ENCODE results near the gene STOM. TPM values are rescaled to one million over a fixed set of nuclear protein-coding genes. Genes with fewer than 3 reads are reported as not detected.

STOM gene
- total RNA-seq, 1 experiment from 2014 or later: 45.8 TPM

GRCh38 chr9:121349009-121349408 is 21.0 kb downstream of the STOM start:
- peak; percentile 20 for DNase-seq (ENCODE audit: low read depth)

GRCh38 chr9:121348221-121348620 is 21.8 kb downstream of the STOM start:
- DNase-seq (ENCODE audit: low read depth): no peak

GRCh38 chr9:121345070-121345469 is 25.0 kb downstream of the STOM start:
- no peak for DNase-seq (ENCODE audit: low read depth)

GRCh38 chr9:121344184-121344583 is 25.9 kb downstream of the STOM start:
- DNase-seq (ENCODE audit: low read depth): no peak

DNA sequence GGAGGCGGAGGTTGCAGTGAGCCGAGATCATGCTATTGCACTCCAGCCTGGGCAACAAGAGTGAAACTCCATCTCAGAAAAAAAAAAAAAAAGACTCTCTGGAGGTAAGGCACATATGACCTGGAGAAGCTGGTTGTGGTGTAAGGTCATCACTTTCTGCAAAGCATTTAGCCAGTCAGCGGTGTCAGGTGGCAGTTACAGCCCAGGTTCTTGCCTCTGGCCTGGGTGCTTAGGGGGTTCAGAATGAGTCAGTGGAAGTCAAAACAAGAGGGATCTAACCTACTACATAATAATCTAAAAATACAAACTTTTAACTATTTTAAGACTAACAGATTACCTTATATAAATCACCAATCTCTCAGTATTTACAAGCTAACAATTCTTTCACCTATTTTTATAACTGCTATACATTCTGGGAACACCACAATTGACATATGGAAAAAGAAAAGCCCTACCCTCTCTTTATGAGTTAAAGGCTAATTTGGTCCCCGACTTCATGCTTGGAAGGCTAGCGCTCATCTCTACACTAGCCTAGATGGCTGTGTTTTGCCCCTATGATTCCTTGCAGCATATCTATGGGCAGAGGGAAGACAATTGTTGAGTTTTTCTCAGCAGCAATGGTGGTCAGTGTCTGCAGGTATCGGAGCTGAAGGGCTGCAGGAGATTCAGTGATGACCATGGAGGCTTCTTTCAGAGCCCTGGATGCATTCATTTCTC is 29.2 kb downstream of the STOM start:
- peak; percentile 87 for DNase-seq (ENCODE audit: low read depth)

DNA sequence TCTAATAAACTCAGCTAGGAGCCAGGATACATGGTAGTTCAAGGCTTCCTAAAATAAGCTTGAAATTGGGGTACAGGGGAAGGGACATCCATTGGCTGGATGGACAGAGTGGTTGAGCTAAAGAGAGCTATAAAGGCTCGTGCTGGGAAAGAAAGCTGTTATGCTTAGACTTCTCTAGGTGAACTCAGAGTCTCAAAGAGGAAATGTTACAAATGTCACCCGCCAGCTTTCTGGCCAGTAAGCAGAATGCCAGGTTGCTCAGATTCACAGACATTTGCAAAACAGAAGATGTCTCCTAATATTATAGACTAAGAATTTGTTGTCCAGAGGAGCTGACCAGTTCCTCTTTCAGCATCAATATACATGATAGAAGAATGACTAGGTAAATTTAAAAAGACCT is 30.6 kb downstream of the STOM start:
- DNase-seq (ENCODE audit: low read depth): no peak

DNA sequence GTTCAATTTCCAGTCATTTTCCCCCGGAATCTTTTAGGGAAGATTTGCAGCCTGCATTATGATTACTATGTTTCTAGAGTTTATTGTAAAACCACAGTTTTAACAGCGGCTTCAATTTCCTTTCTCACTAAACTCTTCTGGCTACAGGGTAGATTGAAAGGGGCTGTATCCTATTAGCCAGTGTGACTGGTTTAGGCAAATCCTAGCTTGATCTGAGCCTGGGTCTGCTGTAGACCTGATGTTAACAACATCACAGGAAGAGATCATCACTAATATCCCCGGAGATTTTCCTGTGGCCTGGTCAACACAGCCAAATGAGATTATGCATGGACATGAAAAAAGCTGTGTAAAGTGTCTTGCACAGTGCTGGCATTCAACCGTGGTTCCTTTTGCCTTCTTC is 33.4 kb downstream of the STOM start:
- no peak for DNase-seq (ENCODE audit: low read depth)

- DNase-seq (ENCODE audit: low read depth): no peak
These were observed 35.9 kb downstream of the STOM start for GRCh38 chr9:121333950-121334773.

DNA sequence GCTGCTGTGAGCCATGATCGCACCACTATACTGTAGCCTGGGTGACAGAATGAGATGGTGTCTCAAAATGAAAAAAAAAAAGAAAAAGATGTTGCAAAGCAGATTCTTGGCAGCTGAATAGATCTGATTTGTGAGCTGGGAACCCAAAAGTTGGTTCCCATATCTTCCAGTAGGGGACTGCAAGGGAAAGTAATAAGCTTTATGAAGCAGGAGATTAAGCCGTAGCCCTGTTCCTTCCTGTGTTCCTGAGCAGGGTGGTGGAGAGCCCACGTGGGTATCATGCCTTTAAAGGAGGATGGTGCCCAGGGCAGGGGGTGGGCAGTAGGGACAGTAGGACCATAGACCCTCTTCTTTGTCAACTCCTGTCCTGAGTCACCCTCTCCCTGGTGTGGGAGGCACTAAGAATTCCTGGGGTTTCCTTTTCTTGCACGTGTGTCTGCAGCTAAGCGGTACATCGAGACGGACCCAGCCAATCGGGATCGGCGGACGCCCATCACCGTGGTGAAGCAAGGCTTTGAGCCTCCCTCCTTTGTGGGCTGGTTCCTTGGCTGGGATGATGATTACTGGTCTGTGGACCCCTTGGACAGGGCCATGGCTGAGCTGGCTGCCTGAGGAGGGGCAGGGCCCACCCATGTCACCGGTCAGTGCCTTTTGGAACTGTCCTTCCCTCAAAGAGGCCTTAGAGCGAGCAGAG is 37.9 kb downstream of the STOM start:
- DNase-seq (ENCODE audit: low read depth): peak; percentile 18

- DNase-seq (ENCODE audit: low read depth): peak; percentile 25
These were observed 38.5 kb downstream of the STOM start for GRCh38 chr9:121331549-121331948.

GRCh38 chr9:121328876-121329681 is 41.0 kb downstream of the STOM start:
- DNase-seq (ENCODE audit: low read depth): no peak

DNA sequence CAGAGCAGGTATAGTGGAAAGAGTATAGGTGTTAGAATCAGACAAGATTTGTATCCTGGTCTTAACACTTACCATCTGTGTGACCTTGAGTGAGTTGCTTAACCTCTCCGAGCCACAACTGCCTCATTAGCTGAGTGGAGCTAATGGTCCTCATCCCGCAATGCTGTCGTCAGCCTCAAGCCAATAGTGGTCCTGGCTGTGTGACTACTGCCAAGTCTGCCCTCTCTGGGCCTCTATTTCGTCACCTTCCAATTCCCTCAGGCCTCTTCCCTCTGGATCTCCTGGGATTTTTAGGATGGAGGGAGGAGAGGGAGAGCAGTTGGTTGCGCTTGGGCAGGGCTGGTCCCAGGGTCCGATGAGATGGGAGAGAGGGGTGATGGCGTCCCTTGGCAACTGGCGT is 41.6 kb downstream of the STOM start:
- no peak for DNase-seq (ENCODE audit: low read depth)

DNA sequence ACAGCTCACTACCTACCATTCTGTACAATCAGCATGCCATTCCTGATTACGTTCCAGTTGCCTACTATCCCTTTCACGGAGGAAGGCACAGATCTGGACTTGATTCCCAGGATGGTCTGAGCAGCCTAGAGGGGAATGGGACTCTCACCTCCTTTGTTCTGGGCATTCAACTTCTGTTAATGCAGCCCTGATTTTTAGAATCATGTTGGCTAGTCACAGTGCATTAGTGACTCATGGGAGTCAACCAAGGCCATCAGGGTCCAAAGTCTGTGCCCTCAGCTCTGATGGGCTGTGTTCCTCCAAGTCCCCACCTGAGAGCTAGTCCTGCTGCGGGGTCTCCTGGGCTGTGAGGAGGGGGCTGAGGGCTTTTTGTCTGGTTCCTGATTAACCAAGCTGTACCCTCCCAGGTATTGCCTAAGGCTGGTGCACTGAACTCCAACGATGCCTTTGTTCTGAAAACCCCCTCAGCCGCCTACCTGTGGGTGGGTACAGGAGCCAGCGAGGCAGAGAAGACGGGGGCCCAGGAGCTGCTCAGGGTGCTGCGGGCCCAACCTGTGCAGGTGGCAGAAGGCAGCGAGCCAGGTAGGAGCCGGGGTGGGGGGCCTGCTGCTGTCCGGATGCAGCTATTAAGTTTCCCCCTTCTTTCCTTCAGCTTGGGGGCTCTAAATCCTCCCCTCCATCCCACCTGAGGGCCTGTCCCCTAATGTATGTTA is 43.0 kb downstream of the STOM start:
- DNase-seq (ENCODE audit: low read depth): no peak

DNA sequence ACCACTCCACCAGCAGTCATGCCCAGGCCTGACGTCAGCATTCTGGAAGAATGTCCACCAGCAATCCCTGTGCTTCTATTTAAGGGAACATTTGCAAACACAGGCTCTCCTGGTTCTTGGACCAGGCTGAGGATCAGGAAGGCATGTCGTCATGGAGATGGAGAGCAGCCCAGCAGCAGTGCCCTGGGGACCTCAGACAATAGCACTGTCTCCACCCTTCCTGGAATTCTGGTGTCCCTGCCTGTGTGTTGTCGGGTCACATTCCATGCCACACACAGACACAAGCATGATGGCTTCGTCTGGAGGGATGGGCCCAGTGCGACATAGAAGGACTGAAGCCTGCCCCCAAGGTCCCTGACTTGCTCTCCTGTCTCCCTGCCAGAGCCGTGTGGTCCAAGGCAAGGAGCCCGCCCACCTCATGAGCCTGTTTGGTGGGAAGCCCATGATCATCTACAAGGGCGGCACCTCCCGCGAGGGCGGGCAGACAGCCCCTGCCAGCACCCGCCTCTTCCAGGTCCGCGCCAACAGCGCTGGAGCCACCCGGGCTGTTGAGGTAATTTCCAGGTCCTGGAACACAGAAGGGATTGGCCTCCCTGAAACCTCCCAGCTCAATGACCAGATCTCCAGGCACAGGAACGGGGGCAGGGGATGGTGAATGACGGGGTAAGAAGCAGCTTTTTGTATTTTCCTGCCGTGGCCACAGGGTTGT is 43.8 kb downstream of the STOM start:
- no peak for DNase-seq (ENCODE audit: low read depth)

DNA sequence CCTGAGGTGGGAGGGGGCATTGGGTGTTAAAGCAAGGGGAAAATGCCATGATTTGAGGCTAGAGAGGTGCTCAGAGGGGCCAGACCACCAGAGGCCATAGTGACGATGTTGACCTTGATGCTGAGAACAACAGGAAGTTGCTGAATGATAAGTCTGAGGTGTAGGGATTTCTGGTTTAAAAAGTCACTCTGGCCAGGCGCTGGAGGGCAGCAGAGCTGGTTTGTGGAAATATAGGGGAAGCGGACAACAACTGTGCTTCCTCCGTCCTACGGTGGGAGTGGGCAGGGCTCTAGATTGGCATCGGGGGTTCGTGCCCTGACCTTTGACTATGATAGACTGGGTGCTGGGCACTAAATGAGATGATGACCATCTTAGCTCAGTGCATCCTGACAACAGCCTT is 44.7 kb downstream of the STOM start:
- DNase-seq (ENCODE audit: low read depth): no peak

DNA sequence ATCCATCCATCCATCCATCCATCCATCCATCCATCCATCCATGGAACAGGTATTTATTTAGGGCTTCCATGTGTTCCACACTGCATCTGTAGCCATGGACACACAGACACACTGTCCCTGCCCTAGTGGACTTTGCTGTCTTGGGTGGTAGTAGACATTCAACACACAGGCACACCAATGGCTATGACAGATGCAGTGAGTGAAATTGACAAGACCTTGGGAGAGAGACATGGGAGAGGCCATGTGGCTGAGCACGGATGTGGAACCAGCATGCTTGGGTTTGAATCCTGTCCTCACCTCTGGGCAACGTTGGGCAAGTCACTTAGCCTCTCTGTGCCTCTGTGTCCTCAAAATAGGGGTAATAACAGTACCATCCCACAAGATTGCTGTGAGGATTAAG is 45.3 kb downstream of the STOM start:
- no peak for DNase-seq (ENCODE audit: low read depth)

DNA sequence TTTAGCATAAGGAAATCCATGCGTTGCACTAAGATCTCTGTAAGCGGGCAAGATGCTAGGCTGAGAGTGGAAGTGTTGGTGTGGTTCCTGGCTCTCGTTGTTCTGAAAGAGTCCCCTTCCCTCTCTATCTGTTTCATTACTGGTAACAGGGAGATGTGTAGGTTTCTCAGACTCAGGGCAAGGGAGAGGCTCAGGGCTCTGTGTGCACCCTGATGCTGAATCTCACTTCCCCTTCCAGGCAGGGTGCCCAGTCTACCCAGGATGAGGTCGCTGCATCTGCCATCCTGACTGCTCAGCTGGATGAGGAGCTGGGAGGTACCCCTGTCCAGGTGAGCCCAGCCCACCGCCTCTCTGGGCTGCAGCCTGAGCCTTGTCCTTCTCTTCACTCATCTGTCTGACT is 45.7 kb downstream of the STOM start:
- DNase-seq (ENCODE audit: low read depth): no peak

DNA sequence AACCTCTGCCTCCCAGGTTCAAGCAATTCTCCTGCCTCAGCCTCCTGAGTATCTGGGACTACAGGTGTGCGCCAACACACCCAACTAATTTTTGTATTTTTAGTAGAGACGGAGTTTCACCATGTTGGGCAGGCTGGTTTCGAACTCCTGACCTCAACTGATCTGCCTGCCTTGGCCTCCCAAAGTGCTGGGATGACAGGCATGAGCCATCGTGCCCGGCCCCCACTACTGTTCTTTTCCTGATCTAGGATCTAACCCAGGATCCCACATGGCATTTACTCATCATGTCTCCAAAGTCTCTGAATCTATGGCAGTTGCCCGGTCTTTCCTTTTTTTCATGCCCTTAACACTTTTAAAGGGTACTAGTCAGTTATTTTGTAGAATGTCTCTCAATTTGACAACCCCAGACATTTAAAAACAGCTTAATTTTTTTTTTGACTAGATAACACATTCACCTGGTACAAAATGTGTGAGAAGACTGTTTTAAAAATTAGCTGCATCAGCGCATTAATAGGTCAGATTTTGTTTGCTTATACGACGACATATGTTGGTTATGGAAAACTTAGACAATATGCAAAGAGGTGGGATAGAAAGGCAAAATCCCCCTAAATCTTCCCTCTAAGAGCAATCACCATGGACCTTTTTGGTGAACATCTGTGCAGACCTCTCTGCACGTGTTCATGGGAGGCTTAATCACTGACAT is 46.5 kb downstream of the STOM start:
- DNase-seq (ENCODE audit: low read depth): no peak

DNA sequence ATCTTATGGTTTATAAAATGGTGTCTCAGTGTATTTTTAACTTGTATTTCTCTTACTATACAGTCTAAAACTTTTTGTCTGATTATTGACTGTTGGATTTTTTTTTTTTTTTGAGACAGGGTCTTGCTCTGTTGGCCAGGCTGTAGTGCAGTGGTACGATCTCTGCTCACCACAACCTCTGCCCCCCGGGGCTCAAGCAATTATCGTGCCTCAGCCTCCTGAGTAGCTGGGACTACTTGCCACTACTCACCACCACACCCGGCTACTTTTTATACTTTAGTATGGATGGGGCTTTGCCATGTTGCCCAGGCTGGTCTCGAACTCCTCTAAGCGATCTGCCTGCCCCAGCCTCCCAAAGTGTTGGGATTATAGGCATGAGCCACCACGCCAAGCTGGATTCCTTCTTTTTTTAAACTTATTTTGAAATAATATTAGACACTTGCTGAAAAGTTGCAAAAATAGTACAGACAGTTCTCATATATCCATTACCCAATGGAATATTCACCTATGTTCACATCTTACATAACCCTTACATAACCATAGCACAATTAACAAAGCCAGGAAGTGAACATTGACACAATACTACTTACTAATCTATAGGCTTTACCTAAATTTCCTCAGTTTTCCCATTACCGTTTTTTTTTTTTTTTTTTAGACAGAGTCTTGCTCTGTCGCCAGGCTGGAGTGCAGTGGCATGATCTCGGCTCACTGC is 47.2 kb downstream of the STOM start:
- no peak for DNase-seq (ENCODE audit: low read depth)
